Ovary (tissue), 3 donors: ENCODE results near the gene CLIP2.

Experiments
- CTCF ChIP-seq, 3 donors: fragments of 450-650 bp in 2 of 3; fragments of 200-600 bp in 1 of 3; IDR thresholded peaks; one replicate each; pipeline versions ENCODE4 v1.5.1 to v1.8.0; 2016 to 2022; ENCODE audit warnings: antibody characterized with exemption in 3 of 3, mild to moderate bottlenecking in 1 of 3
- EP300 ChIP-seq: sonication (generic); formaldehyde crosslinking; IDR thresholded peaks from one replicate; pipeline ENCODE4 v1.6.1; 2017; ENCODE audit warnings: antibody characterized with exemption
- POLR2A ChIP-seq: fragments of 450-650 bp; IDR thresholded peaks from one replicate; pipeline ENCODE4 v1.6.1; 2017; ENCODE audit warnings: antibody characterized with exemption, mild to moderate bottlenecking, moderate library complexity
- donor health status: DM: no; HTN: no; CAD: no.

GRCh38 chr7:74345970-74346369 lies 56.8 kb downstream of the CLIP2 start:
- TF ChIP-seq EP300 (no peak), CTCF (IDR thresholded peaks at IDR 0.05) (no peak), POLR2A (no peak)
